ENCODE data around the gene KCNMB1.

Gene KCNMB1

DNA sequence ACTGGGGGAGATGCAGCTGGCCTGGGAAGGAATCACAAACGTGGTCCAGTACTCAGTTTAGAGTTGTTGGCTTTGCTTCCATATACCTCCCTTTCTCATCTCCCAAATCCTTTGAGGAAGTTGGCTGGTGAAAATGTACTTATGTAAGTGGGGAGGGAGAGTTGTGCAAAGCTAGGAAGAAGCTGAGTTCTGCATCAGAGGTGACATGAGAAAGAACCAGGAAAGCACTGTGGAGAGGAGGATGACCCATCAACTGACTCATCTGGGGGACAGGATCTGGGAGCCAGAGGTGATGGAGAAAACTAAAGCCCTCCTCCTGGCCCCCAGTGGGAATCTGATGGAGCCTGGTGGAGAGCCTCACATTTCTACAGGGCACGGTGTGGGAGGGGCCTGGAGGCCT lies 16.2 kb downstream of the KCNMB1 start:
- no peak for DNase-seq

DNA sequence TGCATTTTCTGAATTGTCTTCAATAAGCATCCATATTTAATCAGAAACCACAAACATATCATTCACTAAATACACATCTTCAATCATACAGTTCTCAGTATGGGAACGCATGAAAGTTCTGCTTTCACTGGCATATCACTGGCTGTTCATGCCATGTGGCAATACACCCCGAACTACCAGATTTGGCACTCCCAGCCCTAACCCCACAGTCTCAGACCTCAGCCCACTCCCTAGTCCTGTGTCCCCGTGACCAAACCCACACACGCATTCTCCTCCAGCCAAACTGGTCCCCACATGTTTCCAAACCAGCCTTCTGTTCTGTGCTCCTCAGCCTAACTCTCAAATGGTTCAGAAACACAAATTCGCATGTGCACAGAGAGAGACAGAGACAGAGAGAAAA lies 20.6 kb downstream of the KCNMB1 start:
- DNase-seq = no peak

GRCh38 chr5:170366276-170366675 lies 22.9 kb downstream of the KCNMB1 start:
- no peak for DNase-seq

DNA sequence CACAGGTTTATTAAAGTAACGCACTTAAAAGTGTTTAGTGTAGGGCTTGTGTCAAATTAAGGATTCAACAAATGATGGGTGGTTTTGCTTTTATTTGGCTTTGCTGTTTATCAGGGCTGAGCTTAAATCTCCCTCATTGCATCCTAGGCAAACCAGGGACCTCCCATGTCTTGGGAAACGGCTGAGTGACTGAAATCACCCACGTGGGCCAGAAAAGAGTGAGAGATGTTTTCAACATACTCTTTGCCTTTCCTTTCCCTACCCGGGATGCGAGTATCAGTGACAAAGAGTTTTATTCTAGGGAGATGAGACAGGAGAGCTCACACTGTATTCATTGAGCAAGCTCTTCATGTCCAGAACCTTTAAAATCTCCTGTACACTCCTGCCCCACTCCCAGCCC lies 23.3 kb downstream of the KCNMB1 start:
- no peak for DNase-seq

- no peak for DNase-seq
Observed at GRCh38 chr5:170365011-170365410, 24.2 kb downstream of the KCNMB1 start.

DNA sequence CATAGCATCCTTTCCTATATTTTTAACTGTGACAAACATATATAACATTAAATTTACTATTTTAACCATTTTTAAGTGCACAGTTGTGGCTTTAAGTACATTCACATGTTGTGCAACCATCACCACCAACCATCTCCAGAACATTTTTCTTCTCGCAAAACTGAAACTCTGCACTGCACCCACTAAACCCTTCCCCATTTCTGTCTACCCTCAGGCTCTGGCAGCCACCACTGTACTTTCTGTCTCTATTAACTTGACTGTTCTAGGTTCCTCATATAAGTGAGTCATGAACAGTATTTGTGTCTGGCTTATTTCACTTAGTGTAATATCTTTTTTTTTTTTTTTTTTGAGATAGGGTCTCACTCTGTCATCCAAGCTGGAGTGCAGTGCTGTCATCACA lies 25.5 kb downstream of the KCNMB1 start:
- no peak for DNase-seq

DNA sequence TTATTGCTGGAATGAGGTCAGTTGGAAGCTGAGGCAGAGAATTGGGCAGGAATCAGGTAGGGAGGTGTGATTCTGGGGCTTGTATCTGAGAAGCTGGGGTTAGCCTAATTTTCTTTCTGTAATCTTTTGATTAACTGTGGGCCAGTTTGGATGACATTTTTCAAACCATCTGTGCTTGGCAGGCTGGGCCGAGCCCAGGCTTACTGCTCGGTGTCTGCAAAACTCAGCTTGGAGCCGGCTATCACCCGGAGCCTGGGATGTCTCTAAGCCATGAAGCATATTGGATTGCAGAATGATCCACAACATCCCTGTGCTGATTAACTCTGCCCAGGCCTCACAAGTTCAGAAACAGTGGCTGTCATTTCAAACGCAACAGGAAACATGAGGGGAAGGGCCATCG lies 26.5 kb downstream of the KCNMB1 start:
- DNase-seq = no peak

GRCh38 chr5:170362102-170362501 lies 27.1 kb downstream of the KCNMB1 start:
- DNase-seq = no peak

GRCh38 chr5:170361616-170362015 lies 27.6 kb downstream of the KCNMB1 start:
- no peak for DNase-seq

DNA sequence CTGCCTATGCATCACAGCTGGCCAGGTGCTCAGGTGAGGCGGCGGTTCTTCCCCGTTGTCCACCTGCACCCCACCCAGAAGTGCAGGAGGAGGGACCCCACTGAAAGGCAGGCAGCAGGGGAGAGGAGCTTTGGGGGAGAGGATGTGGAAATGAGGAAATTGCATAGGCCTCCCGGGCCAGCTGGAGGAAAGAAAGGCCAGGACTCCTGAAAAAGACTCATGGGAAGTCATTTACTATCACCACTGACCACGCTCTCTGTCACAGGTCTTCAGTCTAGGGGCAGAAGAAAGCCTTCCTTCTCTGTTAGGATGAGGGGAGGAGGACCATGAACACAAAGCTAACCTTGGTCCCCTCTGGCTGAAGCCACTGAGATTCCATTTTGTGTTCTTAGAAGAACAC lies 28.1 kb downstream of the KCNMB1 start:
- DNase-seq = no peak

GRCh38 chr5:170360709-170361108 lies 28.5 kb downstream of the KCNMB1 start:
- no peak for DNase-seq

- no peak for DNase-seq
Observed at GRCh38 chr5:170357955-170358444, 31.2 kb downstream of the KCNMB1 start.

GRCh38 chr5:170355601-170356098 lies 33.5 kb downstream of the KCNMB1 start:
- no peak for DNase-seq

DNA sequence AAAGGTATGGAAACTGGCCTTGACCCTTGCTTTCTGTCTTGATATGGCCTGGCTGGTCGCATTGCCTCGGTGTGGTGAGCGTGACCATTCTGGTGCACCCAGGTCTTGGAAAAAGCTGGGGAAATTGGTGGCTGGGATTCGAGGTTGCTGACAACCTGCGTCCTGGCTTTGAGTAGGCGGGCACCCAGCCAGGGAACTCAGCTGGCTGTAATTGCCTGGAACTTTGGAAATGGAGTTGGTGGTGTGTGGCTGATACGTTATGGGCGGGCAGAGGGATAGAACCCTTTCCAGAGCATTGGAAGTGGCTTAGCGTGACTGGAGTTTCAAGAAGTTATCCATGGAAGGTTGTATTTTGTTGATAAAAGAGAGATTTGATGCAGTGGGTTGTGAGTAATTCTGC lies 35.2 kb downstream of the KCNMB1 start:
- DNase-seq = peak; percentile 6

DNA sequence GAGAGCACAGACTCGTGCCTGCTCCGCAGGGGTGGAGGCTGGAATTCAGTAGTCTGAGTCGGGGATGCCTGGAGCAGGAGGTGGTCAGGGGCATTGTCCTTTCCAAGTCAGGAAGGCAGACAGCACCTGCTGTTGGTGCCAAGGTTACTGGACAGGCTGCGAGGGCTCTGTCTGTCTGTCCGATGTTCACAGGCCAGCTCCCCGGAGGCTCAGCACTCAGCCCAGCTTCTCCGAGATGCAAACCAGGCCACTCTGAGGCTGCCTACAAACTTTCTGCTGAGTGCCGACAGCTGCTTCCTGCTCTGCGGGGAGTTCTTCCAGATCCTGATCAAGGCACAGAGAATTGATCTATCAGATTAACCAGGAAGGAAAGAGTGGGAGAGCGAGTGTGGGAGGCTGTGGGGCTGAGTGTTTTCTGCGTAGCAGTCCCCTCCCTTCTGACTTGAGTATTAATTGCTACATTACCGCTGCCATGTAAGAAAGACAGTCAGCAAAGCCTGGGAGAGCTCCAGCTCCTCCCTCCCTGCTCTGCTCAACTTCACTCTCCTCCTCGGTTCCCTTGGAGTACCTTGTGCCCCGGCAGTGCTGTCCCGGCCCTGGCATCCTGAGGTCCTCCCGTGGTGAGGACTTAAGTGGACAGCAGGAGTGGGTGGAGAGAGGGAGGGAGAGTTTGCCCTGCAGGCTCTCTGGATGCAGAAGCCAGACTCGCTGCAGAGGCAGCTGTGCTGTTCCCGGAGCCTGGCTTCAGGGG lies 36.0 kb downstream of the KCNMB1 start:
- DNase-seq = no peak

DNA sequence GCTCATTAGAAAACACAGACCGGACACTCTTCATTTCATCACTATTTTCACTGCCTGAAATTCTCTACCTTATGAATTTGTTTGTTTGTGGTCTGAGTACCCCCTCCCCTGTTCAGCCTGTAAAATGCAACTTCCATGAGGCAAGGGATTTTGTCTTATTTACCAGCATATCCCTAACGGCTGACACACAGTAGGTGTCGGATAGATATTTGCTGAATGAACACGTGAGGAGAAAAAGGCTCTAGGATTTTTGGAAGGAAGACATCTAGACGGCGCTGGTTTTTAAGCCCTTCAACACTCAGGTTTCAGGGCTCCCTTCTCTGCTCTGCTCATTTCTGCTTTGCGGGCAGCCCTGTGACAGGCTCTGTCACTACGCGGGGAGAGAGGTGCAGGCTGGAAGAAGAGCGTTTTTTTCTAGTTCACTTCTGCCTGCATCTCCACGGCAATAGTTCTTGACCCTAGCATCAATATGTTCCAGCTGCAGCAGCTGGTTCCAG lies 41.0 kb downstream of the KCNMB1 start:
- no peak for DNase-seq

DNA sequence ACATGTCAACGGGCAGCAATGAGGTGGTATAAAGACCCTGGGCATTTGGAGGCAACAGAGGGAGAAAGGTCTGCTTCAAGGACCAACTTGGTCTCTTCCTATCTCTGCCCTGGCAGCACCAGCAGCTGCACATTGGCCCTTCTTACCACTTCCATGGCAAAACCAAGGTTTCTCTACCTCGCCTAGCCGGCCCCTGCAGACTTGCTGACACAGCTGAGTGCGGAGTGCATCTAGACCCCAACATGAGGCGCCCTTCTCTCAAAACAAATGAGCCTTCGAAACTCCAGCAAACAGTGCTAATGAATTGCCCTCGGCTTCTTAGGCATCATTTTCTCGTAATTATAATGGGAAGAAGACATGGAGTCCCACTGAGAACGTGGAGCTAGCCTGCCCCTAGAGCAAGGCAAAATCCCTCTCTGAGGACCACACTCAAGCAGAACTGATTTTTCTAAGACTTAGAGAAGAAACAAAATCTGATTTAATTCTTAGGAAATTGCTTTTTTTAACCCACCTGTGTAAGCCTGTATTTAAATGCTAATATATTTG lies 42.1 kb downstream of the KCNMB1 start:
- no peak for DNase-seq

- DNase-seq = no peak
Observed at GRCh38 chr5:170345971-170346370, 43.2 kb downstream of the KCNMB1 start.

GRCh38 chr5:170343177-170343576 lies 46.0 kb downstream of the KCNMB1 start:
- no peak for DNase-seq

GRCh38 chr5:170342153-170342725 lies 46.9 kb downstream of the KCNMB1 start:
- DNase-seq = no peak

DNA sequence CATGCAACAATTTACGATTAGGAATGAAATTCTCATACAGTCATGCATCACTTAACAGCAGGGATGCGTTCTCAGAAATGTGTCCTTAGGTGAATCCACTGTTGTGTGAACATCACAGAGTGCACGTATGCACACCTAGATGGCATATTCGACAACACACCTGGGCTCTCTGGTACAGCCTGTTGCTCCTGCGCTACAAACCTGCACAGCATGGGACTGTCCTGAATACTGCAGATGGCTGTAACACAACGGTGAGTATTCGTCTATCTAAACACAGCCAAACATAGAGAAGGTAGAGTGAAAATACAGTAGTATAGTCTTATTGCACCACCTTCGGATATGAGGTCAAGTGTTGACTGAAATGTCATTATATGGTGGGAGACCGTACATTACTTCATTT lies 47.6 kb downstream of the KCNMB1 start:
- no peak for DNase-seq

- DNase-seq = no peak
Observed at GRCh38 chr5:170339780-170340167, 49.4 kb downstream of the KCNMB1 start.

DNA sequence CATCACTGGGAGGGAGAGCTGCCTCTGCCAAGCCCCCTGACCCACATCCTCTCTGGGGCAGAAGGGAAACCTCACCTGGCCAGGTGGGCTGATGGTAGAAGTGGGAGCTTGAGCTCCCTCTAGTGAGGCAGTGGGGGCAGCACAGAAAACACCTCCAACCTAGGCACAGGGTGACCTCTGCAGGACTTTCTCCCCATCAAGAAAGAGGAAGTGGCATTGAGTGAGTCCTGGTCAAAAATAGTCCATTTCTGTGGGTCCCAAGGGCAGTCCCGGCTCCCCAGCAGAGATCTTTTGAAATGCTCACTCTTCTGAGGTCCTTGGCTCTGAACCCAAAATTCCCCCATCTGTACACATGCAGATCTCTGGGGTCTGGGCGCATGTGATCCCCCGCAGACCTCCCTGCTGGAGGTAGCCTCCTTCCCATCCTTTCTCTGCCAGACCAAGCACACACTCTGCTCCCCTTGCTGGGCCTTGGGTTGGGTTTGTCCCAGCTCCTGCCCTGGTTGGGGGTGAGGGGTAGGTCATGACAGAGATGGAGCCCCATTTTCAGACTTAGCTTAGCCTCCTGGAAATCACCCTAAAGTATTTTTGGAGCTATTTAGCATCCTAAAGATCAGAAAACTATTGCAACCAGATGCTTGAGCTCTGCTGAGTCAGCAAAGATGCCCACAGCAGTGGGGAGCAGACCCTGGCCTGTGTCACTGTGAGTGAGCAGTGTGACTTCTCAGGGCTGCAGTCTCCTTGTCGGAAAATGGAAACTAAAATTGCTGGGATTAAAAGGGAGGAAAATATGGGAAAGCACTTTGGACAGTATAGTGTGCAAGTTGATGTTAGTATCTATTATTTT lies 50.0 kb downstream of the KCNMB1 start:
- DNase-seq = no peak

Data from NCI-H1694 (cell line).